ENCODE measurements around the gene OR4F17. TPM values are rescaled to one million over a fixed set of nuclear protein-coding genes. Genes with fewer than 3 reads are reported as not detected.
"Not testable (repeated sequence)": the region's sequence is repeated elsewhere in the genome, so short reads cannot be mapped to it uniquely, and the experiment has no call there.

The OR4F17 gene, protein sequence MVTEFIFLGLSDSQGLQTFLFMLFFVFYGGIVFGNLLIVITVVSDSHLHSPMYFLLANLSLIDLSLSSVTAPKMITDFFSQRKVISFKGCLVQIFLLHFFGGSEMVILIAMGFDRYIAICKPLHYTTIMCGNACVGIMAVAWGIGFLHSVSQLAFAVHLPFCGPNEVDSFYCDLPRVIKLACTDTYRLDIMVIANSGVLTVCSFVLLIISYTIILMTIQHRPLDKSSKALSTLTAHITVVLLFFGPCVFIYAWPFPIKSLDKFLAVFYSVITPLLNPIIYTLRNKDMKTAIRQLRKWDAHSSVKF
- total RNA-seq: not detected

DNA sequence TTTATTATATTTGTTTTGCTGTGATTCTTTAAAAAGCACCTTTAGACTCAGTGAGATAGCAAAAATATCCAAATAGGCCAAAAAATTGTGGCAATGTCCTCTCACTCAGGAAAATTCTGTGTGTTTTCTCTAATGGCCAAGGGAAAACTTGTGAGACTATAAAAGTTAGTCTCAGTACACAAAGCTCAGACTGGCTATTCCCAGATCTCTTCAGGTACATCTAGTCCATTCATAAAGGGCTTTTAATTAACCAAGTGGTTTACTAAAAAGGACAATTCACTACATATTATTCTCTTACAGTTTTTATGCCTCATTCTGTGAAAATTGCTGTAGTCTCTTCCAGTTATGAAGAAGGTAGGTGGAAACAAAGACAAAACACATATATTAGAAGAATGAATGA is at the start of gene OR4F17:
TSS of gene OR4F17 (plus strand) at position 301 of the 400 bp plus-strand sequence. CDS start 3,575 bp downstream, outside the sequence.
- DNase-seq; H3K4me1 Mint-ChIP-seq; H3K36me3 Mint-ChIP-seq (ENCODE audit: low read depth); H3K27ac Mint-ChIP-seq; POLR2A ChIA-PET; H3K4me3 Mint-ChIP-seq; CTCF ChIA-PET; H3K27me3 Mint-ChIP-seq; H3K9me3 Mint-ChIP-seq: not testable (repeated sequence)

DNA sequence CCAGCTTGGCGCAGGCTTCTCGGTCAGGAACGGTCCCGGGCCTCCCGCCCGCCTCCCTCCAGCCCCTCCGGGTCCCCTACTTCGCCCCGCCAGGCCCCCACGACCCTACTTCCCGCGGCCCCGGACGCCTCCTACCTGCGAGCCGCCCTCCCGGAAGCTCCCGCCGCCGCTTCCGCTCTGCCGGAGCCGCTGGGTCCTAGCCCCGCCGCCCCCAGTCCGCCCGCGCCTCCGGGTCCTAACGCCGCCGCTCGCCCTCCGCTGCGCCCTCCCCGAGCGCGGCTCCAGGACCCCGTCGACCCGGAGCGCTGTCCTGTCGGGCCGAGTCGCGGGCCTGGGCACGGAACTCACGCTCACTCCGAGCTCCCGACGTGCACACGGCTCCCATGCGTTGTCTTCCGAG is 36.1 kb upstream of the OR4F17 start:
- H3K36me3 Mint-ChIP-seq (ENCODE audit: low read depth); CTCF ChIA-PET: not testable (repeated sequence)

DNA sequence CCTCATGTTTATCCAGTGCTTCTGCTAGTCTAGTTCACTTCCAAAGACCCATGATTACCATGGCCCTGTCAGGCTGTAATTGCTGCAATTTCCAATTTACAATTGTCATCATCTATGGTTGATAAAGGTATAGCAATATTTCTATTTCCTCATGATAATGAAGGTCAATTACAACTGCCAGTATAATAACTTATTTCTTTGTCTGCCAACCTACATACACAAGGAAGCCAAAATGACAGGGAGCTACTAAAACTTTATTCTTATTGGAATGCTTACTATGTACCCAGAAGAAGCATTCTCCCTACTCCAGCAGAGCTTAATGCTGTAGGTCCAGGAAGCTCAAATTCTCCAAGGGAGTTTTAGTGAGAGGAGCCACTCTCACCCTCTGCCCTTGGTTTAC is 24.0 kb upstream of the OR4F17 start:
- H3K27me3 Mint-ChIP-seq; H3K9me3 Mint-ChIP-seq; H3K4me1 Mint-ChIP-seq; POLR2A ChIA-PET; H3K4me3 Mint-ChIP-seq; DNase-seq; H3K36me3 Mint-ChIP-seq (ENCODE audit: low read depth); CTCF ChIA-PET; H3K27ac Mint-ChIP-seq: not testable (repeated sequence)

More for the DNA sequence above, 36.1 kb upstream of the OR4F17 start:
- H3K9me3 Mint-ChIP-seq, H3K27me3 Mint-ChIP-seq, H3K4me3 Mint-ChIP-seq, POLR2A ChIA-PET, H3K4me1 Mint-ChIP-seq, H3K27ac Mint-ChIP-seq: not testable (repeated sequence)
- DNase-seq: peak; percentile 46

DNA sequence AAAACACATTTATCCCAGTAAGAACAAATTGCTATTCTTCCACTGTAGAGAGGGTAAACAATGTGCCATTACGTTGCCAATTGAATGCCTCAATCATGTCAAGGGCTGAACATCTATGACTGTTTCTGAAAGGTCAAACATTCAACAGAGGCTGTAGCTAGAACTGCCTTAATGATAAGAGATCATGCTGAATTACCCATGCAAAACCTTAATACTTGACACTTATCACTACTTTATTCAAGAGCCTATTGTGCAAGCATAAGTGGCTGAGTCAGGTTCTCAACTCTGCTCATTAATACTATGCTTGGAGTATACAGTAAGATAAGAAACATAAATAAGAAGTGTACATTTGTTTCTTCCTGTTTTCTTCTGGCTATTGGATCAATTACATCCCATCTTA is 23.3 kb upstream of the OR4F17 start:
- H3K36me3 Mint-ChIP-seq (ENCODE audit: low read depth); POLR2A ChIA-PET; H3K4me1 Mint-ChIP-seq; H3K27ac Mint-ChIP-seq; CTCF ChIA-PET; H3K9me3 Mint-ChIP-seq; H3K4me3 Mint-ChIP-seq; H3K27me3 Mint-ChIP-seq; DNase-seq: not testable (repeated sequence)

DNA sequence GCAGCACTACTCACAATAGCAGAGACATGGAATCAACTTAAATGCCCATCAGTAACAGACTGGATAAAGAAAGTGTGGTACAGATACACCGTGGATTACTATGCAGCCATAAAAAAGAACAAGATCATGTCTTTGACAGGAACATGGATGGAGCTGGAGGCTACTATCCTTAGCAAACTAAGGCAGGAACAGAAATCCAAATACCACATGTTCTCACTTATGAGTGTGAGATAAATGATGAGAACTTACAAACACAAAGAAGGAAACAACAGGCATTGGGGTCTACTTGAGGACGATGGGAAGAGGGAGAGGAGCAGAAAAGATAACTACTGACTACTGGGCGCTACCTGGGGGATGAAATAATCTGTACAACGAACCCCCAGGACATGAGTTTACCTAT is 16.2 kb upstream of the OR4F17 start:
- H3K27me3 Mint-ChIP-seq; H3K36me3 Mint-ChIP-seq (ENCODE audit: low read depth); H3K27ac Mint-ChIP-seq; H3K4me3 Mint-ChIP-seq; H3K4me1 Mint-ChIP-seq; POLR2A ChIA-PET; H3K9me3 Mint-ChIP-seq; DNase-seq; CTCF ChIA-PET: not testable (repeated sequence)

DNA sequence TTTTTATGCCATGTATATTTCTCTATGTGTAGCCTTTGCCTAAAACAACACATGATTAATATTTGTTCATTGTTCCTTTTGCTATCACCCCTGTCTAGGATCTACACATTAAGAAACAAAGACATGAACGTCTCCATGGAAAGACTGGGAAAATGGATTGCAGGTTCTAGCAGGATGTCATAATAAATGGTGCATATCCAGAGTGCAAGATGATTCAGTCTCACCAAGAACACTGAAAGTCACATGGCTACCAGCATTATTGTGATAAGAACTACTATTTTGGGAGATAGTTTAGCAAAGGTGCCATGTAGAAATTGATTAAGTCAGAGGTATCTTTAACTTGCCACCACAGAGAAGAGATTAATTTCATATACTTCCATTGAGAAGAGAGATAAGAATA is 12.1 kb upstream of the OR4F17 start:
- H3K27me3 Mint-ChIP-seq; H3K4me3 Mint-ChIP-seq; DNase-seq; POLR2A ChIA-PET; H3K9me3 Mint-ChIP-seq; H3K4me1 Mint-ChIP-seq; H3K36me3 Mint-ChIP-seq (ENCODE audit: low read depth); CTCF ChIA-PET; H3K27ac Mint-ChIP-seq: not testable (repeated sequence)

DNA sequence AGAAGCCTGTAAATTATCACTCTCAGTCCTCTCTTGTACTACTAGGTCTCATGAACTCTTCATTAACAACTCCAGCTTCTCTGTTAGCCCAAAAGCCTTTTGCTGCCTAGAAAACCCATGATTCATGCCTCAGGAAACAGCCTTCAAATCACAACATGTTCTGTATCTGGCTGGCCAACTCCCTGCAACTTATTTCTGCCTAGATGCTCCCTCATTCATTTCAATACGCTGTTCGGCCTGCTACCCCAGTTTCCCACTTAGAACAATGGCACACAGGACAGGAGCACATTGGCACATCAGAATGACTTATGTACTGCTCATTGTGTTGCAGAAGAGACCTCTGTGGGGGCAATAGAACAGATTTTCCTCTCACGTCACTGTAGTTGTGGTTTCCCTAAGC is 9.3 kb upstream of the OR4F17 start:
- H3K4me3 Mint-ChIP-seq; DNase-seq; H3K4me1 Mint-ChIP-seq; H3K36me3 Mint-ChIP-seq (ENCODE audit: low read depth); H3K27me3 Mint-ChIP-seq; POLR2A ChIA-PET; H3K27ac Mint-ChIP-seq; CTCF ChIA-PET; H3K9me3 Mint-ChIP-seq: not testable (repeated sequence)

DNA sequence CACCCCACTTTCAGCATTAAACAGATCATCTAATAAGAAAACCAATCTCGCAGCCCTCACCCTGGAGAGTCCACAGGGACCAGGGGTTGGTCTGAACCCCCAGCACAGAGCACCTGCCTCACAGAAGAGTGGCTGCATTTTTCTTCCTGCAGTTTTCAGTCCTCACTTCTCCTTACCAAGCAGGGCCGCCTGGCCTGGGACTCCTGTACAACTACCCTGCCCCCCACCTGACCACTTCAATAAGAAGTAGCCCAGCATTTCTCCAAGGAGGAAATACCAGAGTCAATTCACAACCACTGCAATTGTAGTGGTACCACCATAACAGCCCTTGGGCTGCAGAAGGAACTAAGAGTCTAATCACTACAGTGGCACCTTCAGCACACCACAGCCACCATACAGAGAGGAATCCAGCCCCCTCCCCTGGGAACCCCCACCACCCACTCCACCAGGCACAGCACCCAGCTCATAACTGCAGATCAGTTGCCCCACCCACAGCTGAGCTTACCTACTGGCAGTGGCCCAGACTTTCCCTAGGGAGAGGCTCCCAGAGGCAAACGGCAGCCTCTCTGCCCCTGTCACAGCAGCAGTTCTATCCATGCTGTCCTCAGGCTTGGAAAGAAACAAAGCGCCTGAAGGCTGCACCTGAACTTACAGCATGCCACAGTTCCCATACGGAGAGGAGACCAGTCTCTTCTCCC is 13.7 kb downstream of the OR4F17 start:
- POLR2A ChIA-PET, H3K4me3 Mint-ChIP-seq, H3K27me3 Mint-ChIP-seq: not testable (repeated sequence)

More for the DNA sequence above, 13.7 kb downstream of the OR4F17 start:
- H3K27ac Mint-ChIP-seq; H3K36me3 Mint-ChIP-seq (ENCODE audit: low read depth); H3K9me3 Mint-ChIP-seq; CTCF ChIA-PET; H3K4me1 Mint-ChIP-seq; DNase-seq: not testable (repeated sequence)

Other genes starting within 250 kb of the OR4F17 start
- gene PLPP2, start 184.3 kb downstream of the OR4F17 start, total RNA-seq: under 1 TPM; 0.60 to 0.78 TPM
- 10 to 100 TPM; 17.2 to 20.8 TPM for gene MIER2, start 237.7 kb downstream of the OR4F17 start, total RNA-seq

All from activated CD4-positive, alpha-beta memory T cell treated with anti-CD3 and anti-CD28 coated beads, Interleukin-2, amount 10 ng/mL, durations not matched to agents 7 days and 5 days (primary cell).